Brain pericyte (primary cell): ENCODE data around the gene TRAM2.

Experiments
- DNase-seq: peaks from one replicate; pipeline ENCODE4 v3.0.0-alpha.2; 2012; ENCODE audit warnings: low read depth, low spot score

The TRAM2 gene

DNA sequence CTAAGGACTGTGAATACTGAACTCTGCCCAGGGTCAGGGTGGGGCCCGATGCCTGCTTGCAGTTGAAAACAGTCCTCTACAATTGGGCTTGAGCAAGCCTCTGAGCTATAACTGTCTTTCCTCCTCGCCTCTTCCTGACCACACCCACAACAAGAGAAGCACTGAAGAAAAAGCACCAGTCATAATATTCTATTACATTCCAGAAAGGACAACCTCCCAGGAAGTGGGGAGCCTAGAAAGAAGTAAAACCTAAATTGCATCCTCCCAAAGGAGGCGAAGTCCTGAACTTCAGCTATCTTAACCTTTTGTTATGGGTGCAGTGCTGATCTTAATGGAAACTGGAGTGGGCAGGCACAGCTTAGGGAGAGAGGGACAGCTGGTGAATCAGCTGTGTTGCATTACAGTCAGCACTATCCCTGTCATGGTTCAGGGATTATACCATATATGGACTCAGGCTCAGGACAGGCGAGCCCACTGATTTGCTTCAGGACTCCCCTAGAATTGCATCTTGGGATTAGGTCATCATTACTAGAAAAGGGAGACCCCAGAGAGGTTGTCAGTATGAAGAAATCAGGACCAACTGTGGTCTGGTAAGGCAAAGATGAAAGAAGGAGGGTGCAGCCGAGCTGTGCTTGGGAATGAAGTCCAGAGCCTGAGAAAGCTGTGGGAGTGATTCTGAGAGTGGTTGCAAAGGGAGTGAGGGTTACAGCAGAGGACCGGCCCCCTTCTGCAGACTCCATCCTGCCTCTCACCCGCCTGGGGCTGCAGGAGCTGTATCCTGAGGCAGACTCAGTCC, 18.3 kb upstream of the TRAM2 start:
- peak; percentile 69 for DNase-seq

DNA sequence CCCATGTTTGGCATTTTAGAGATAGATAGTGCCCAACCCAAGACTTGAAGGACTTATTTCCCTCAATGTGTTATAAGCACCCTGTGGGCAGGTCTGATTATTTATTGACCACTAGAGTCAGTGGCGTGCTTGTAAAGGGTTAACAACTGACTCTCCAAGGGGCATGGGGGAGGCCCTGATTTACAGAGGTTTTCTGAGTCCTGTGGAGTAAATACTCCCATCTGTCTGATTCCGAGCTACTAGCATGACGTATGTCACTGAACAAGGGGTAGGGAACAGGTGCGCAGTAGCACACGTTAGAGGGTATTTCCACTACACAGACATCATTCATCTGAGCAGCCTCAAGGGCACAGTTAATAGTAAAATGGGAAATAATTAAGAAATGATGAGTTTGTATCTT, 17.4 kb upstream of the TRAM2 start:
- DNase-seq: no peak

DNA sequence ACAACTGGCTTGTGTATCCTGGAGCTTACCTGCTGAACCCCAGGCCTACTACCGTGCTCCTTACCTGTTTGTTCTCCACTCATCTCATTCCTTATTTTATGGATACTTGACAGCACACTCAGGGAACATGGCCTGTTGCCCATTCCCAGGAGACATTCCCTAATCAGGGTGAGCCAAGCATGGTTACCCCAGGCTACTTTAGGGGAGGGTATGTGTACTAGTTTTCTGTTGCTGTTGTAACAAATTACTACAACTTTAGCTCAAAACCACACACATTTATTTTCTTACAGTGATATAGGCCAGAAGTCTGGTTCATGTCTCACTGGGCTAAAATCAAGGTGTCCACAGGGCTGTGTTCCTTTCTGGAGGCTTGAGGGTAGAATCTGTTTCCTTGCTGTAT, 15.0 kb upstream of the TRAM2 start:
- DNase-seq: no peak

DNA sequence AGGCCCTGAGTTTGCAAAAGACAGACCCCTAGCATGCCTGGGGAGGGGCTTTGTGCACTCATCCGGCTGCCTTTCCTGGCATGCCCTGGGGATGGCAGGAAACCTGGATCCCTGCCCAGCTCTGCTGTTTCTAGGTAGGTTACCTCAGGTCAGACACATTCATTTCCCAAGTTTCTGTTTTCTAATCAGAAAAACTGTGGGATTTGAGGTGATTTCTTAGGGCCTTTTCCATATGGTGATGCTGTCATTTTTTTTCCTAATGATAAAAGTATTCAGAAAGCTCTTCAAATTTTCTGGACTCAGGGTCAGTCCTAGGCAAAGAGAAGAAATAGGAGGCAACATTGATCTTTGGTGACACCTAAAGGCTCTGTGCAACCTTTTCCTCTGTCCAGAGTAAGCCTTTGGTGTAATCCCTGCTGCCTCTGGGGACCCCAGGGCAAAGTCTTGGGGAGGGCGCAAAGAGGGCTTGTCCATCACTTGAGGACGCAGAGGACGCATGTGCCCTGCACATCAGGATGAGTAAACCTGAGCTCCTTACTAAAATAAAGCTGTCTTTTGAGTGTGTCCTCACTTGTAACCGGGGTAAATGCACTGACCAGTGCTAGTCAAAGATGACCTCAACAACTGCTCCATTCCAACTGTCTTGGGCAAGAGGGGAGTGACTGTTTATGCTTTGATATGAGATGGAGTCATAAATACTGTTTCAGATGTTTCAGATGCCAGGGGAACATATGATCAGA, 13.5 kb upstream of the TRAM2 start:
- no peak for DNase-seq

DNA sequence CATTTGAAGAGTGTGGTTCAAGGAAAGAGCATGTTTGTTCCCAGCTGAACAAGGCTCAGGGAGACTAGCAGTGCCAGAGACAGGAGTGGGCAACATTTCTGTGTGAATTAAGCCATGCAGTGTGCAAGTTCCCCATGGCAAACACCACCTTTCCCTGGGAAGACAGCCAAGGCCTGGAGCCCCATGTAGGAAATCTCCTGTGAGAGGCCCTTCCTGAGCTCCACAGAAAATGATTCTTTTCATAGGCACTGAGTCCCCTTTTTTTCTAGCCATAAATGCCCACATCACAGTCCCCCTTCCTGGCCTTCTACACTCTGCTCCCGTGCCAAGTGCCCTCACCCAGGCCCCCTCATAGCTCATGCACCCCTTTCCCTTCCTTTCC, 11.8 kb upstream of the TRAM2 start:
- DNase-seq: no peak

DNA sequence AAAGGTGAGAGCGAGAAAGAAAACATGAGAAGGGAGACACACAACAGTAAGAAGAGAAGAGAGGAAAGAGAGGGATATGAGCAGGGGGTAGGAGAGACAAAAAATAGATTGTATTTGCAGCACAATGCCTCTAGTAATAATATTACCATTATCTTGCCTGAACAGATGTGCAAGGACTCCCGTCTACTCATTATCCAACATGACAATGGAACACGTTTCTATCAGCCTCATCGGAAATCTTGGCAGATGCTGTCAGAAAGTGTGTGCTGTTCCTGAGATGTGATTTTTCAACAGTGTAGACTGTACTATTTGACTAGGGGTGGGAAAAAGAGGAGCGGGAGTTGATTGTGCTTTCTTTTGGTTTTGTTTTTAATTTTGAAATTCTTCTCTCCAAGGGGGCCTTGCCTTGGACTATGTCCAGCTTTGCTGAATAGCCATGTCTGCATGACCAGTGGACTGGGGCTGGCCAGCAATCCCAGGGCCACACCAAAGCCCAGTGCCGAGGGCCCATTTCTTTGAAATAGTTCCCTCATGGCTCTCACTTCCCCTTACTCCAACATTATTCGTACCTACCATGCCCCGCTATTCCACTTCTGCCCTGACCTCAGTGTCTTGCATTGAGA, 11.3 kb upstream of the TRAM2 start:
- DNase-seq: no peak

DNA sequence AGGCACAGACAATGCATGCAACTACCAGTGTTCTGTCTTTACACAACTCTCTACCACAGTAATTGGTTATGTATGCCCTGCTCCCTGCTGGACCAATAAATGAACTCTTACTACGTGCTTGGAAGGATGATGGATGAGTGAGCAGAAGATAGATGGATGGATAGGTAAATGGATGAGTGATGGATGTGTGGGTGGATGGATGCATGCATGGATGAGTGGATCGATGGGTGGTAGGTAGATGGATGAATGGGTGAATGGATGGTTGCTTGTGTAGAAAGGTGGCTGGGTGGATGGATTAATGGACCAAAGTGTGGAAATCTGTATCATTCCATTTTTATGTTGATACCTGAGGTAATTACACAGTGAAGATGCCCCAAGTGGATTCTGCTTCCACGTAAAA, 10.1 kb upstream of the TRAM2 start:
- no peak for DNase-seq

DNA sequence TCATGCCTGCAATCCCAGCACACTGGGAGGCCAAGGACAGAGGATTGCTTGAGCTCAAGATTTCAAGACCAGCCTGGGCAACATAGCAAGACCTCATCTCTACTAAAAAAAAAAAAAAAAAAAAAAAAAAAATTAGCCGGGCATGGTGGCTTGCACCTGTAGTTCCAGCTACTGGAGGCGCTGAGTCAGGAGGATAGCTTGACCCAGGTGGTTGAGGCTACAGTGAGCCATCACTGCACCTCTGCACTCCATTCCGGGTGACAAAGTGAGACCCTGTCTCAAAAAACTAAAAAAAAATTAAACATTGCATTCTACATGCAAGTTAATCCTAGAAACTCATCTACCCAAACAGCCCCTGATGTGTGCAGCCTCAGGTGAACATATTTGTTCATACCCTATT, 7.3 kb upstream of the TRAM2 start:
- DNase-seq: no peak

DNA sequence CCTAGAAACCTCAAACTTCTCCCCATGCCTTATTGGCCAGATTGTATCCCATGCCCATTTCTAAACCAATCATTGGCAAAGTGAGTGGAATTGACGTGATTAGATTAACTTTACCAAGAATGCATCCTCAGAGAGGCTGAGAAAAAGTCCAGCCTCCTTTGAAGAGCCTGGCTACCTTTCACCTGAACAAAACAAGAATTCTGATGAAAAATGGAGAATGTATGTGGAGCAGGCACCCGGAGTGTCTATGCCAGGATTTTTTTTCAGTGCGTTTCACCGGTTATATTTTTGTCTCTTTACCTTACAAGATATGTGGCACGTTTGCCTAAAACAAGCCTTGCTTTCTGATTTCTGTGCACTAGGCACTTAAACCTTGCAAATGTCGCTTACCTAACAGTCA, 6.1 kb upstream of the TRAM2 start:
- DNase-seq: no peak

DNA sequence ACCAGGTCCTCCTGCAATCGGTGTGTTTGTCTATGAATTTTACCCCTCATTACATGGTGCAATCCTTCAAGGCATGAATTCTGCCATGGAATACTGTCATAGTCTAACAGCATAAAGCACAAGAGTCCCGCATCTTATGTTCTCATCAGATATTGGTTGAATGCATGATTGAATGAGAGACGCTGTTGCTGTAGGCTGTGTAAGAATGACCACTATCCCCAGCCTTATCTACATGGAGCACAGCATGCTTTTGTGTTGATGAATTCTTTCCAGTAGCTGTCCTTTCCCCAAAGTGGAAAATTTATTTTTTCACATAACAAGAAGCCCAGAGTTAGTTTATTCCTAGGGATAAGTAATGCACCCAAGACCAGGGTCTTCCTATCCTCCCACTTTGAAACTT, 5.6 kb upstream of the TRAM2 start:
- DNase-seq: no peak

DNA sequence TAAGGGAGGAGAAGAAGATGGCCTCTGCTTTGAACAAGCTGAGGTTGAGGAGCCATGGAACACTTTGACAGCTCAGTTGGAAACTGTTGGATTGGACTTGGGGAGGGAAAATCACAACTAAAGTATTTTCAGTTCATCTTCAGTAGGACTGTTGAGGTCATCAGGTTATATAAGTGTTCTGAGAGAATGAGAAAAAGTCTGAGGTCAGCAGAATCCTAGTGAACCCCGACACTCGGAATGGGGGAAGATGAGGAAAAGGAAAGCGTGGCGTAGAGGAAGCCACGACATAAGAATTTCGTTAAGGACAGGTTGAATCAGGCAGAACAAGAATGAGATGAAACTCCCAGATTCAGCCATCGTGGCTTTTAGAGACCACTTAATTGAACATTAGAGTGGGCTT, 4.0 kb upstream of the TRAM2 start:
- DNase-seq: no peak

DNA sequence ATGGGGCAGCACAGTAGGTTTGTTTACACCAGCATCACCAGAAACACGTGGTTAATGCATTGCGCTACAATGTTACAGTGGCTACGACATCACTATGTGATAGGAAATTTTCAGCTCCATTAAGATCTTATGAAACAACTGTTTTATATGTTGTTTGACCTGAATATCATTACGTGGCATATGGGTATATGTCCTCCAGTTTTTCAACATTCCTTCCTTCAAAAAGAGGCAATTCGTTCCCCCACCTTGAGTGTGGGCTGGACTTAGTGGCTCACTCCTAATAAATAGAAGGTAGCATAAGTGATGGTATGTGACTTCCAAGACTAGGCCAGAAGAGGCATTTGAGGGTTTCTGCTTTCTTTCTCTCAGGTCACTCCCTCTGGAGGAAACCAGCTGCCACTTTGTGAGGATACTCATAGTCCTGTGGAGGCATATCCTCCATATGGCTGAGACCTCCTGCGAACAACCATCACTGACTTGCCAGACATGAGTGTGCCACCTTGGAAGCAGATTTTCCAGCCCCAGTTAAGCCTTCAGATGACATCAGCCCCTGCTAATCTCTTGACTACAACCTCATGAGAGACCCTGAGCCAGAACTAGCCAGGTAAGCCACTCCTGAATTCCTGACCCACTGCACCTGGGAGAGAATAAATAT, 2.3 kb upstream of the TRAM2 start:
- DNase-seq: no peak

DNA sequence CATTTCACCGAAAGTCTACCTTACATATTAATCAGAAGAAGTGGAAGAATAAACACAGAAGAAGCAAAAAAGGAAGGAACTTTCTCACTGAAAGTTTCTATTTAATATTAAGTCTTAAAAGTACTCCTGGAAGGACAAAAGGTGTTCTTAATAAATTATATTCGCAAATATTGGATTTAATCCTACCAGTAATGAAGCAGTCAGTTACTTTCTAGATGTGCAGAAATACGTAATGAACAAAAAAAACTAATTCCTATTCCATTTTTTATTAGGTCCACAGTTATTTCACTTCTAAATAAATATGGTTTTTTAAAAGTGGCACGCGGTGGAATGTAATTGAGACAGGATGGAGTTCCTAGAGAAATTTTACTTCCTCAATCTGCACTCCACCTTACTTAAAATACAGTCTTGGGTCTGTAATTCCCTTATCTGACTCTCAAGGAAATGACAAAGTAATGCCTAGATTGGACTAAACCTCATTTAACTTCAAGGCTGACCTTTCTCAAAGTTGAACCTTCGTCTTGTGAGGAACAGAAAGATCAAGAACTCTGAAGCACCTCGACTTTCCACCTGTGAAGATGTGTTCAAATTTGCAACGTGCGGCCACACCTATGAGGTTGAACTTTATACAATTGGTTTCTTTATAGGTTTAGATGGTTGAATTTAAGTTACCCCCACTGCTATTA, 1.1 kb upstream of the TRAM2 start:
- no peak for DNase-seq

DNA sequence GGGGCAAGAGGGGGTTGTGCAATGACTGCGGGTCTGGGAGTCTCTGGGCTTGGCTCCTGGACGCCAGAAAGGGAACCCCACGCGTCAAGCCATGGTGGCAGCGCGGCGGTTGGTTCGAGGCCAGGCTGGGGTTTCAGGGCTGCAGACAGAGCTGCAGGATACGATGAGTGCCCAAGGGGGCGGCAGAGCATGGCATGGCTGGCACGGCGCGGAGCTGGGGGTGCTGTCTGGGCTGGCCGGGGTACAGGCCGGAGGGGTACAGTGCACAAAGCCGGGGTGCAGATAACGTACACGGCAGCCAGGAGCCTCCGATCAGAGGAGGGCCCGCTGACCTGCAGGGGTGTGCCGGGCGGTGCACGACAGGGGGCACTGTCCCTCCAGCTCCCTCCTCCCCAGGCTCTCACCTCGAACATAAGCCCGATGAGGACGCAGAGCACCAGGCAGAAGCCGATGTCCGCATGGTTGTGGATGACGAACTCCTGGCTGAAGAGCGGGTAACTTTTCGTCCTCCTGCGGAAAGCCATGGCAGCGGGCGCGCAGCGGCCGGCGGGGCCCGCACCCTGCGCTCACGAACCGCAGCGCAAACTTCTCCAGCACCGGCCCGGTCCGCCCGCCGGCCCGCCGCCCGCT, 353 bp downstream of the TRAM2 start:
- no peak for DNase-seq

DNA sequence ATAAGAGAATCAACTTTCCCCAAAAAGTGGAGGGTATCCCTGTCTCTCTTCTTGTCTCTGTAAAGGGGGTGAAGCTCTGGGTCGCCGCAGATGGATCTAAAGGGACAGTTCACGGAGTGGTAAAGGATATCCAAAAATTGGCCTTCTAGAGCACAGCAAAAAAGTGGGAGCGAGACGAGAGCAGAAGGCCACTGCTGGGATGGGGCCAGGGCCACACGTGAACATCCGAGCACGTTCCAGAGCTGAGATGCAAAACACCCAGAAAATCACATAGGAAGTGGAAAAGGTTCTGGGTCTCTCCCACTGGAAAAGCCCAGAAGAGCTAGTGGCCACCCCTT, 837 bp downstream of the TRAM2 start:
- DNase-seq: no peak

DNA sequence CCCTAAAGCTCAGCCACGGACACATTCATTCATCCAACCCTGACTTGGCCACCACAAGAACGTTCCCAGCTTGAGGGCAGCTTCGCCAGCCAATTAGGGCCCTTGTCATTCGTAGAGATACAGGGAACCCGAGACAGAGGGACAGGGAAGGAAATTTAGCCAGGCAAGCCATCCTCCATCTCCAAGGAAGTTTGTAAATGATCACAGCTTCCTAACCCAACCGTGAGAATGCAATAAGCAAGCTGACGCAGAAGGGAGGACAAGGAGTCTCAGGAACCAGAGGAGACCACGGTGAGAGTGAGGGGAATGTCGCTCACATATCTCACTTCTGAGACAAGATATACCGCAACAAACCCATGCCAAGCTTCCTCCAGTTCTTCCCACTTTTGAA, 1.4 kb downstream of the TRAM2 start:
- no peak for DNase-seq

DNA sequence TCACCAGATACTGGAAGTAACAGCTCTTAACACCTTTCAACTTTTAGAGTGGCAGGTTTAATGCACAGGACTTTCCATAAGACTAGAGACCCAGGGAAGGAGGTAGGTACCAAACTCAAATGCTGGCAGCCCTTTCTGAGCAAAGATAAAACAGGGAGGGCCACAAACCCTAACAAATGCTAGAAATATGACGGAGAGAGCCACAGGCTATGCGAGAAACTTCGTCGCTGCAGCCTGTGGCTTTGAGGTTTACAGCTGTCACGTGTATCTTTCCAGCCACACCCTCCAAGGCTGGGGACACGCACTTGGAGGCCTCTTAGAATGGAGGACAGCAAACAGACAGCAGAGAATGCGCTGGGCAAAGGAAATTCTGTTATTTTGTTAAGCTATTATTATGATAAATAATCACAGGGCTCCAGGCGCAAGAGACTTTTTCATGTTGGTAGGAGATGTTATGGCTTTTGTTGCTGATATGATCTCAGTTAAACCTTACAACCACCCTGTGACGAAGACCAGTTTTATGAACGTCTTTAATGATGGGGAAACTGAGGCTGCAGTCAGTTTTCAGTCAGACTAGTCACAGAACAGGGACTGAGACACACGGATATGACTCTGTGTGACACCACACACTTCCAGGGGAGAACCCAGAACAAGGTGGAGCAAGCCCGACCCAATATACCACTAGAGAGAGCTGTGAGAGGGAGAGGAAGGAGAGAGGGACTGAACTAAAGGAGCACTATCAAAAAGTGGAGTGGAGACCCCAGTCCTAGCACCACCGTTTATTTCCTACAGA, 2.0 kb downstream of the TRAM2 start:
- no peak for DNase-seq

DNA sequence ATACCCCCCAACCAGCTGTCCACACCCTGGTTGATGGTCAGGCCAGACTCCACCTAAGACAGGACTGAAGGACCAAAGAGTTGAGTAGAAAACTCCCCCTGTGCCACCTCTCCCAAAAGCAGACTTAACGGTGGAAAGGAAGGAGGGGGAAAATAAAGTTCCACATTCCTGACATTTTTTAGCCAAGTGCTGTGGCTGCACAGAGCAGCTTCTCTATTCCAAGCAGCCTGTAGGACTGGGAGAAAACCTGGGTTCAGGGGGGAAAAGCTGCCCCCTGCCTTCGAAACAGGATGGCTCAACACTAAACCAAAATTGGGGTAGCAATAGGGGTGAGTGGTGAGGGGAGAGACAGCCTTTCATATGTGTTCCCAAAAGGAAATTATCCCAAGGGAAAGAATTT, 3.6 kb downstream of the TRAM2 start:
- no peak for DNase-seq

DNA sequence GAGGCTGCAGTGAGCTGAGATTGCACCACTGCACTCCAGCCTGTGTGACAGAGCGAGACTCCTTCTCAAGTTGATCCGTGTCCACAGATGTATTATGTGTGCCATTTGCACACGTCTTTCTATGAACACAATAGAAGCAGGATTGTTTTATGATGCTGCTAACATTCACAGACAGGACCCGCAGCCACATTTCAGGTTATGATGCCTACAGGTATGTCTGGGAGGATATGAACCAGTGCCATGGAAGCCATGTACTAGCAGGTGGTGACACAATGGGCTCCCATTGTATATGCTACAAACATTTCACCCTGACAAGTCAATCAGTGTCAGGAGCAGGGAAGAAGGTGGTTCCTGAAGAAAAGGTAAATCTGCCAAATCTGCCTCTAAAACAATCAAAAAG, 4.3 kb downstream of the TRAM2 start:
- DNase-seq: no peak

DNA sequence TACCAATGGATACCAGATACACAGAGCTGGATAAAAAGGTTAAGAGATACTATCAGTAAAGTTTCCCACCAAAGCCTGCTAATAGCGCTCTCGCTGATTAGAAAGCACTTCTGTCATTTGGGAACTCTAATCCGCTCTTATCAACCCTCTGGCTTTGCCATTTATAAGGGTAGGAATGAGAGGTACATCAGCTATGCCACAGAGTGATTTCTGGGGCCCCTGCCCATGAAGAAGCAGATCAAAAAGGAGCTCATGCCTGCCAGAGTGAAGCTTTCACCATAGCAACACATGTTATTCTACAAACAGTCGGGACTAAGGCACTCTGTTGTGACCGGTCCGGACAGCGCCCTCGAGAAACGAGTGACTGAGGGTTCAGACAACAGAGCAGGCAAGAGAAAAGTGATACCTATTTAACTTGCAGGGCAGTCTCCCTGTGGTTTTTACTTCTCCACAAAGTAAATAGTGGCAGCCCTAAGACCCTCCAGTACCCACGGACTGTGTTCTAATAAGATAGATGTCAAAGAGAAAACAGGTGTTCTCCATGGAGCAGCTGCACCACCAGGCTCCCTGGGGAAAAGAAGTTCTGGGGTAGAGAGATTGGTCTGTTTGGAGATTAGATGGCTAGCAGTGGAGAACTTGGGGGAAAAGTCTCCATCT, 5.6 kb downstream of the TRAM2 start:
- no peak for DNase-seq
